ENCODE data around the gene DGUOK. TPM values are rescaled to one million over a fixed set of nuclear protein-coding genes. Genes with fewer than 3 reads are reported as not detected.

DGUOK gene
- total and polyA plus RNA-seq, 10 of the 15 experiments (the other 5 are each of a cell fraction or from before 2014, with no cell fraction given), result 64.4 to 234 (median 91.4) TPM

GRCh38 chr2:73908689-73909652, 17.7 kb upstream of the DGUOK start:
- no peak for TF ChIP-seq EED (IDR thresholded peaks at IDR 0.05; ENCODE audit: low read depth)
- TF ChIP-seq STAT1 (conservative IDR thresholded peaks at IDR 0.05), result no peak
- TF ChIP-seq, protein P1, sequence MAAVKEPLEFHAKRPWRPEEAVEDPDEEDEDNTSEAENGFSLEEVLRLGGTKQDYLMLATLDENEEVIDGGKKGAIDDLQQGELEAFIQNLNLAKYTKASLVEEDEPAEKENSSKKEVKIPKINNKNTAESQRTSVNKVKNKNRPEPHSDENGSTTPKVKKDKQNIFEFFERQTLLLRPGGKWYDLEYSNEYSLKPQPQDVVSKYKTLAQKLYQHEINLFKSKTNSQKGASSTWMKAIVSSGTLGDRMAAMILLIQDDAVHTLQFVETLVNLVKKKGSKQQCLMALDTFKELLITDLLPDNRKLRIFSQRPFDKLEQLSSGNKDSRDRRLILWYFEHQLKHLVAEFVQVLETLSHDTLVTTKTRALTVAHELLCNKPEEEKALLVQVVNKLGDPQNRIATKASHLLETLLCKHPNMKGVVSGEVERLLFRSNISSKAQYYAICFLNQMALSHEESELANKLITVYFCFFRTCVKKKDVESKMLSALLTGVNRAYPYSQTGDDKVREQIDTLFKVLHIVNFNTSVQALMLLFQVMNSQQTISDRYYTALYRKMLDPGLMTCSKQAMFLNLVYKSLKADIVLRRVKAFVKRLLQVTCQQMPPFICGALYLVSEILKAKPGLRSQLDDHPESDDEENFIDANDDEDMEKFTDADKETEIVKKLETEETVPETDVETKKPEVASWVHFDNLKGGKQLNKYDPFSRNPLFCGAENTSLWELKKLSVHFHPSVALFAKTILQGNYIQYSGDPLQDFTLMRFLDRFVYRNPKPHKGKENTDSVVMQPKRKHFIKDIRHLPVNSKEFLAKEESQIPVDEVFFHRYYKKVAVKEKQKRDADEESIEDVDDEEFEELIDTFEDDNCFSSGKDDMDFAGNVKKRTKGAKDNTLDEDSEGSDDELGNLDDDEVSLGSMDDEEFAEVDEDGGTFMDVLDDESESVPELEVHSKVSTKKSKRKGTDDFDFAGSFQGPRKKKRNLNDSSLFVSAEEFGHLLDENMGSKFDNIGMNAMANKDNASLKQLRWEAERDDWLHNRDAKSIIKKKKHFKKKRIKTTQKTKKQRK (IDR thresholded peaks at IDR 0.05; ENCODE audit: low read depth, low read length), result no peak
- no peak for TF ChIP-seq ZNF592 (IDR thresholded peaks at IDR 0.05)
- no peak for FAIRE-seq
- 64% methylated on average over 10 of the region's 10 CpGs for WGBS (ENCODE audit: insufficient coverage, insufficient replicate concordance, low lambda C conversion rate, missing lambda C conversion rate)
- intact Hi-C loops (cut with micrococcal nuclease; ENCODE audit: unreplicated experiment), result loop anchor here (5.0 kb wide), 3 partner anchors 173 to 238 kb away; partner anchors contain the start of gene BOLA3
- no peak for DNase-seq (ENCODE audit: low read depth, low spot score)
- Histone ChIP-seq H3K4me3 (no peak overlapping the region), H3K27ac (ENCODE audit: control insufficient read depth, insufficient read depth) (no peak overlapping the region), H3K9me3 (replicated peaks; ENCODE audit: control insufficient read depth, insufficient read depth, low read length) (no peaks in the 10 kb centered on the region), H2AFZ (ENCODE audit: control insufficient read depth, low read depth, low read length) (no peak overlapping the region), H3K36me3 (ENCODE audit: control insufficient read depth in 2 of 2, insufficient read depth in 2 of 2, low read length in 1 of 2) (no peaks in the 10 kb centered on the region), H3K27me3 (replicated peaks in 1 of 2; ENCODE audit: control insufficient read depth in 2 of 2, insufficient read depth in 2 of 2, low read length in 1 of 2) (no peaks in the 10 kb centered on the region), H3K4me1 (ENCODE audit: control insufficient read depth, insufficient read depth, low read length) (no peaks in the 10 kb centered on the region), H4K20me1 (ENCODE audit: control insufficient read depth, insufficient read depth) (no peaks in the 10 kb centered on the region), H3K4me2 (ENCODE audit: control insufficient read depth, insufficient read depth) (no peak overlapping the region), H3K9ac (ENCODE audit: control insufficient read depth, insufficient read depth, low read length) (no peak overlapping the region), H3K79me2 (ENCODE audit: control insufficient read depth, insufficient read depth, low read length) (no peaks in the 10 kb centered on the region)
- no TSS peak for BruUV-seq (replicated peaks)
- CTCF ChIA-PET, result interaction anchor here (0.6 to 5.4 kb wide), 23 partner anchors 8 to 492 kb away, joined by 3 to 78 read pairs (median 5); partner anchors contain the start of gene STAMBP
- RAD21 ChIA-PET (ENCODE audit: unreplicated experiment), result interaction anchor here (0.8 to 2.8 kb wide), 14 partner anchors 12 to 427 kb away, joined by 3 to 52 read pairs (median 6); partner anchors contain the start of genes BOLA3 and MOB1A
- ATAC-seq, result no peak
- POLR2A ChIA-PET, result interaction anchor here (1.5 kb wide), 3 partner anchors 14 to 212 kb away, joined by 3 to 4 read pairs (median 3); no protein-coding TSS in a partner anchor
- SMC1A ChIA-PET (ENCODE audit: uncharacterized antibody, unreplicated experiment), result interaction anchor here (0.7 to 5.0 kb wide), 25 partner anchors 8 to 217 kb away, joined by 3 to 45 read pairs (median 4); partner anchors contain the start of gene STAMBP
- in situ Hi-C loops (cut with MboI), result no loop called here

All from GM12878 (cell line).